Calu3 (cell line): Measurements from ENCODE around the gene CLEC20A. TPM values are rescaled to one million over a fixed set of nuclear protein-coding genes. Genes with fewer than 3 reads are reported as not detected.

Experiments
- BruUV-seq: library from RNA; stranded (reverse); fragments of 400-500 nt; replicated peaks from 2 replicates; lab custom pipeline; 2021; lab: Mats Ljungman, UMichigan
- CTCF ChIA-PET: fragments of 300-600 bp; sonication (Branson Sonifier 250); formaldehyde crosslinking; loops from one replicate; lab custom pipeline; 2022; ENCODE audit warnings: antibody characterized with exemption; lab: Charles Lee
- DNase-seq: peaks from one replicate; pipeline ENCODE4 v3.0.0; 2022
- H3K27ac Mint-ChIP-seq: one replicate; pipeline ENCODE4 v1.8.0; 2022; ENCODE audit warnings: mixed read lengths; ENCODE audit not compliant: unreplicated experiment
- H3K27me3 Mint-ChIP-seq: one replicate; pipeline ENCODE4 v1.8.0; 2022; ENCODE audit warnings: mixed read lengths; ENCODE audit not compliant: unreplicated experiment
- H3K36me3 Mint-ChIP-seq: one replicate; pipeline ENCODE4 v1.8.0; 2022; ENCODE audit warnings: mild to moderate bottlenecking, moderate library complexity, mixed read lengths; ENCODE audit not compliant: insufficient read depth, unreplicated experiment
- H3K4me1 Mint-ChIP-seq: one replicate; pipeline ENCODE4 v1.8.0; 2022; ENCODE audit warnings: mild to moderate bottlenecking, low read depth, mixed read lengths; ENCODE audit not compliant: unreplicated experiment
- H3K4me3 Mint-ChIP-seq: one replicate; pipeline ENCODE4 v1.8.0; 2022; ENCODE audit warnings: mild to moderate bottlenecking, low read depth, moderate library complexity, mixed read lengths; ENCODE audit not compliant: unreplicated experiment
- H3K9me3 Mint-ChIP-seq: one replicate; pipeline ENCODE4 v1.8.0; 2022; ENCODE audit warnings: low read depth, mixed read lengths; ENCODE audit not compliant: unreplicated experiment
- CTCF ChIP-seq: fragments of 200-600 bp; IDR thresholded peaks from one replicate; pipeline ENCODE4 v1.8.0; 2022; ENCODE audit warnings: antibody characterized with exemption; ENCODE audit not compliant: unreplicated experiment
- intact Hi-C: fragments of 100-400 bp; cut with micrococcal nuclease; formaldehyde crosslinking; loops from one replicate; pipeline ENCODE4 v1.10.0; 2022; ENCODE audit not compliant: unreplicated experiment
- total RNA-seq: library from RNA; stranded (reverse); gene quantifications from 2 replicates; pipeline ENCODE4 v1.2.3, GENCODE V29; 2022

CLEC20A gene
- total RNA-seq, 1 experiment from 2014 or later, result not detected

- H3K9me3 Mint-ChIP-seq, result no peaks in the 10 kb centered on the region
- no peak for DNase-seq
- no peaks in the 10 kb centered on the region for H3K36me3 Mint-ChIP-seq
- H3K4me1 Mint-ChIP-seq, result no peaks in the 10 kb centered on the region
- H3K4me3 Mint-ChIP-seq, result no peak overlapping the region
- no TSS peak for BruUV-seq
- no peak overlapping the region for H3K27ac Mint-ChIP-seq
- intact Hi-C loops, result no loop called here
- TF ChIP-seq CTCF, result no peak
- no peaks in the 10 kb centered on the region for H3K27me3 Mint-ChIP-seq
- CTCF ChIA-PET, result no interaction called here
These were observed 12.0 kb downstream of the CLEC20A start for GRCh38 chr1:178484698-178485225.

GRCh38 chr1:178483251-178483957 lies 13.4 kb downstream of the CLEC20A start:
- CTCF ChIA-PET, result interaction anchor here (1.0 kb wide), 1 partner anchor 183 kb away, joined by 3 read pairs; no protein-coding TSS in a partner anchor
- no peaks in the 10 kb centered on the region for H3K4me1 Mint-ChIP-seq
- no peak for DNase-seq
- no peaks in the 10 kb centered on the region for H3K9me3 Mint-ChIP-seq
- BruUV-seq, result no TSS peak
- no peaks in the 10 kb centered on the region for H3K36me3 Mint-ChIP-seq
- no peak overlapping the region for H3K27ac Mint-ChIP-seq
- TF ChIP-seq CTCF, result no peak
- H3K4me3 Mint-ChIP-seq, result no peak overlapping the region
- intact Hi-C loops, result no loop called here
- no peaks in the 10 kb centered on the region for H3K27me3 Mint-ChIP-seq

GRCh38 chr1:178477841-178478240 lies 18.9 kb downstream of the CLEC20A start:
- Mint-ChIP-seq H3K27me3 (no peaks in the 10 kb centered on the region), H3K4me3 (no peak overlapping the region), H3K36me3 (no peaks in the 10 kb centered on the region), H3K27ac (no peak overlapping the region), H3K4me1 (no peaks in the 10 kb centered on the region), H3K9me3 (no peaks in the 10 kb centered on the region)
- no peak for TF ChIP-seq CTCF
- no TSS peak for BruUV-seq
- CTCF ChIA-PET, result no interaction called here
- intact Hi-C loops, result no loop called here
- no peak for DNase-seq

- no peak for DNase-seq
- Mint-ChIP-seq H3K4me1 (no peaks in the 10 kb centered on the region), H3K36me3 (no peaks in the 10 kb centered on the region), H3K4me3 (no peak overlapping the region), H3K27ac (no peak overlapping the region), H3K27me3 (no peaks in the 10 kb centered on the region), H3K9me3 (no peaks in the 10 kb centered on the region)
- no TSS peak for BruUV-seq
- no peak for TF ChIP-seq CTCF
- CTCF ChIA-PET, result no interaction called here
- intact Hi-C loops, result no loop called here
These were observed 19.4 kb downstream of the CLEC20A start for GRCh38 chr1:178477373-178477772.
